Measurements from ENCODE around the gene STUB1. TPM values are rescaled to one million over a fixed set of nuclear protein-coding genes. Genes with fewer than 3 reads are reported as not detected.

The STUB1 gene
- total RNA-seq, 2 experiments from 2014 or later: 72.4 to 85.5 TPM

GRCh38 chr16:704552-705380 is 24.6 kb downstream of the STUB1 start:
- Histone ChIP-seq H3K36me3 (ENCODE audit: insufficient read depth, low read length) (no peaks in the 10 kb centered on the region), H3K9me2 (ENCODE audit: insufficient read depth, low read length) (no peaks in the 10 kb centered on the region), H3K4me3 (ENCODE audit: low read depth, low read length, poor library complexity, severe bottlenecking) (no peak overlapping the region), H3K4me2 (ENCODE audit: low read length) (no peak overlapping the region), H4K20me1 (ENCODE audit: insufficient read depth, low read length) (no peaks in the 10 kb centered on the region), H3K4me1 (ENCODE audit: insufficient read depth, low read length, poor library complexity, severe bottlenecking) (no peaks in the 10 kb centered on the region), H2AFZ (ENCODE audit: low read length) (no peak overlapping the region), H3K79me2 (ENCODE audit: insufficient read depth, low read depth, low read length) (no peaks in the 10 kb centered on the region), H3K27ac (ENCODE audit: low read depth, low read length, poor library complexity, severe bottlenecking) (no peak overlapping the region), H3K9me3 (ENCODE audit: low read length) (no peaks in the 10 kb centered on the region)
- TF ChIP-seq EZH2phosphoT487 (IDR thresholded peaks at IDR 0.05; ENCODE audit: borderline replicate concordance, low read depth, low read length): no peak
- TF ChIP-seq, protein P1, sequence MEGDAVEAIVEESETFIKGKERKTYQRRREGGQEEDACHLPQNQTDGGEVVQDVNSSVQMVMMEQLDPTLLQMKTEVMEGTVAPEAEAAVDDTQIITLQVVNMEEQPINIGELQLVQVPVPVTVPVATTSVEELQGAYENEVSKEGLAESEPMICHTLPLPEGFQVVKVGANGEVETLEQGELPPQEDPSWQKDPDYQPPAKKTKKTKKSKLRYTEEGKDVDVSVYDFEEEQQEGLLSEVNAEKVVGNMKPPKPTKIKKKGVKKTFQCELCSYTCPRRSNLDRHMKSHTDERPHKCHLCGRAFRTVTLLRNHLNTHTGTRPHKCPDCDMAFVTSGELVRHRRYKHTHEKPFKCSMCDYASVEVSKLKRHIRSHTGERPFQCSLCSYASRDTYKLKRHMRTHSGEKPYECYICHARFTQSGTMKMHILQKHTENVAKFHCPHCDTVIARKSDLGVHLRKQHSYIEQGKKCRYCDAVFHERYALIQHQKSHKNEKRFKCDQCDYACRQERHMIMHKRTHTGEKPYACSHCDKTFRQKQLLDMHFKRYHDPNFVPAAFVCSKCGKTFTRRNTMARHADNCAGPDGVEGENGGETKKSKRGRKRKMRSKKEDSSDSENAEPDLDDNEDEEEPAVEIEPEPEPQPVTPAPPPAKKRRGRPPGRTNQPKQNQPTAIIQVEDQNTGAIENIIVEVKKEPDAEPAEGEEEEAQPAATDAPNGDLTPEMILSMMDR (conservative IDR thresholded peaks at IDR 0.05; ENCODE audit: low read length): no peak
- ChIA-PET CTCF (ENCODE audit: unreplicated experiment) (no interaction called here), POLR2A (interaction anchor here (0.6 kb wide), 1 partner anchor 65 kb away, joined by 5 read pairs; no protein-coding TSS in a partner anchor)
- intact Hi-C loops (cut with micrococcal nuclease; ENCODE audit: unreplicated experiment): no loop called here
- DNase-seq (ENCODE audit: low spot score): no peak
- BruUV-seq (replicated peaks): no TSS peak

GRCh38 chr16:705431-706188 is 25.4 kb downstream of the STUB1 start, which contains the start of gene FBXL16:
FBXL16 (minus strand) TSS chr16:705801; CDS start chr16:697405, 8,396 bp downstream.
- H3K27ac ChIP-seq (ENCODE audit: low read depth, low read length, poor library complexity, severe bottlenecking): no peak within 1 kb of the TSS
- H3K4me1 ChIP-seq (ENCODE audit: insufficient read depth, low read length, poor library complexity, severe bottlenecking): no peaks in the 10 kb centered on the region
- no peak within 1 kb of the TSS for H2AFZ ChIP-seq (ENCODE audit: low read length)
- H3K4me3 ChIP-seq (ENCODE audit: low read depth, low read length, poor library complexity, severe bottlenecking): peak within 1 kb of the TSS; percentile 28
- H4K20me1 ChIP-seq (ENCODE audit: insufficient read depth, low read length): no peaks in the 10 kb centered on the region
- no peak for TF ChIP-seq EZH2phosphoT487 (IDR thresholded peaks at IDR 0.05; ENCODE audit: borderline replicate concordance, low read depth, low read length)
- TF ChIP-seq, protein P1 (conservative IDR thresholded peaks at IDR 0.05; ENCODE audit: low read length): no peak
- POLR2A ChIA-PET: interaction anchor here (0.6 kb wide), 1 partner anchor 66 kb away, joined by 5 read pairs; no protein-coding TSS in a partner anchor
- DNase-seq (ENCODE audit: low spot score): peak; percentile 46
- no peak within 1 kb of the TSS; the same call in 1 of the 2 replicates for H3K4me2 ChIP-seq (ENCODE audit: low read length)
- CTCF ChIA-PET (ENCODE audit: unreplicated experiment): no interaction called here
- no peaks in the 10 kb centered on the region for H3K9me3 ChIP-seq (ENCODE audit: low read length)
- H3K36me3 ChIP-seq (ENCODE audit: insufficient read depth, low read length): no peaks in the 10 kb centered on the region
- no TSS peak for BruUV-seq (replicated peaks)
- no peaks in the 10 kb centered on the region for H3K9me2 ChIP-seq (ENCODE audit: insufficient read depth, low read length)
- intact Hi-C loops (cut with micrococcal nuclease; ENCODE audit: unreplicated experiment): no loop called here
- H3K79me2 ChIP-seq (ENCODE audit: insufficient read depth, low read depth, low read length): no peaks in the 10 kb centered on the region

Data from OCI-LY7 (cell line).